Kidney (tissue), 14 donors: ENCODE data around the gene CEP104. TPM values are rescaled to one million over a fixed set of nuclear protein-coding genes. Genes with fewer than 3 reads are reported as not detected.

Experiments used
- DNase-seq, 5 donors: peaks; one replicate each; pipeline ENCODE4 v3.0.0-alpha.2; 2013 to 2020
- FAIRE-seq: peaks from 2 replicates; lab custom pipeline; 2012; peaks lifted over from hg19 to GRCh38; lab: Jason Lieb, UNC
- H3K27ac ChIP-seq, 2 donors: one replicate each; pipeline ENCODE4 v1.7.0; 2013; ENCODE audit warnings: low read depth in 2 of 2, low read length in 2 of 2, inconsistent platforms in 1 of 2
- H3K27me3 ChIP-seq: one replicate; pipeline ENCODE4 v1.7.1; 2013; ENCODE audit warnings: low read length, inconsistent platforms; ENCODE audit not compliant: control insufficient read depth, insufficient read depth
- H3K36me3 ChIP-seq, 3 donors: one replicate each; pipeline versions ENCODE4 v1.7.0 to v1.7.1; 2013; ENCODE audit warnings: low read length in 3 of 3, control low read depth in 1 of 3, inconsistent platforms in 1 of 3; ENCODE audit not compliant: insufficient read depth in 3 of 3, control insufficient read depth in 2 of 3
- H3K4me1 ChIP-seq, 3 donors: one replicate each; pipeline versions ENCODE4 v1.7.0 to v1.7.1; 2013; ENCODE audit warnings: low read length in 3 of 3, inconsistent platforms in 1 of 3, low read depth in 1 of 3; ENCODE audit not compliant: control insufficient read depth in 2 of 3, insufficient read depth in 2 of 3
- H3K4me3 ChIP-seq, 3 donors: one replicate each; pipeline versions ENCODE4 v1.7.0 to v1.8.1; 2013; ENCODE audit warnings: low read length in 3 of 3, control low read depth in 1 of 3, inconsistent platforms in 1 of 3
- H3K9ac ChIP-seq, 3 donors: one replicate each; pipeline versions ENCODE4 v1.7.0 to v1.7.1; 2013; ENCODE audit warnings: low read length in 3 of 3, control low read depth in 1 of 3, inconsistent platforms in 1 of 3
- H3K9me3 ChIP-seq, 3 donors: one replicate each; pipeline versions ENCODE4 v1.7.0 to v1.7.1; 2013; ENCODE audit warnings: low read length in 3 of 3, control low read depth in 1 of 3, inconsistent platforms in 1 of 3; ENCODE audit not compliant: control insufficient read depth in 2 of 3, insufficient read depth in 1 of 3
- CTCF ChIP-seq: IDR thresholded peaks from 3 replicates; pipeline ENCODE4 v1.5.1; 2012; ENCODE audit warnings: mild to moderate bottlenecking, moderate library complexity, borderline replicate concordance; ENCODE audit not compliant: insufficient read depth; ENCODE audit errors: extremely low read depth
- intact Hi-C: fragments of 100-400 bp; cut with DNase I; formaldehyde crosslinking; loops from one replicate; pipeline ENCODE4 v1.11.1; 2022
- polyA plus RNA-seq: library from polyadenylated mRNA; stranded (reverse); fragments of 350-450 nt; fragmentation: Illumina TruSeq; extraction: RNeasy Lipid Tissue Mini Kit (QIAGEN cat#74804); gene quantifications from one replicate; pipeline ENCODE4 v1.2.3, GENCODE V29; 2014; ENCODE audit warnings: low read depth, low replicate concordance; ENCODE audit not compliant: insufficient read depth
- total RNA-seq: library from RNA; stranded (reverse); fragmentation: NEBNext Ultra II Directional; extraction: Animal tissue kit (Norgen Biotek cat#: 25700); gene quantifications from one replicate; pipeline ENCODE4 v1.2.1, GENCODE V29; 2021
- donor health status: control.
- donor health status: control.
- donor health status: control.
- donor health status: control.
- donor health status: control.
- donor health status: DM: yes; HTN: yes; CAD: no.
- donor health status: Normal renal cell carcinoma (clear cell type).

Gene CEP104
- total and polyA plus RNA-seq, 2 donors from 2014 or later, result 11.1 to 51.2 TPM

- TF ChIP-seq CTCF, result no peak
- H3K4me3 ChIP-seq, result no peak overlapping the region
- intact Hi-C loops, result no loop called here
Measured at GRCh38 chr1:3879787-3880428, 22.9 kb upstream of the CEP104 start.

GRCh38 chr1:3879099-3879498 lies 22.1 kb upstream of the CEP104 start:
- intact Hi-C loops, result no loop called here
- no peak for TF ChIP-seq CTCF
- peaks cover 2 to 20% (median 12%) of the 10 kb centered on the region in 3 donors for H3K36me3 ChIP-seq

More at GRCh38 chr1:3879787-3880428, 22.9 kb upstream of the CEP104 start:
- Histone ChIP-seq H3K36me3 (peaks cover 3 to 20% (median 11%) of the 10 kb centered on the region in 3 donors), H3K9me3 (peaks cover 0 to 11% (median 3%) of the 10 kb centered on the region in 3 donors), H3K9ac (no peak overlapping the region), H3K4me1 (peaks cover 0 to 3% (median 0%) of the 10 kb centered on the region in 3 donors), H3K27ac (peak overlapping the region; percentile 65 to 85), H3K27me3 (no peaks in the 10 kb centered on the region)
- DNase-seq (no peak), FAIRE-seq (no peak)

GRCh38 chr1:3876716-3877115 lies 19.7 kb upstream of the CEP104 start:
- FAIRE-seq (no peak), DNase-seq (no peak)
- intact Hi-C loops, result no loop called here

More at GRCh38 chr1:3879099-3879498, 22.1 kb upstream of the CEP104 start:
- Histone ChIP-seq H3K9ac (no peak overlapping the region), H3K27me3 (no peaks in the 10 kb centered on the region), H3K4me3 (no peak overlapping the region), H3K4me1 (peaks cover 0 to 3% (median 0%) of the 10 kb centered on the region in 3 donors), H3K27ac (no peak overlapping the region), H3K9me3 (peaks cover 0 to 11% (median 3%) of the 10 kb centered on the region in 3 donors)
- no peak for DNase-seq
- no peak for FAIRE-seq

More at GRCh38 chr1:3876716-3877115, 19.7 kb upstream of the CEP104 start:
- Histone ChIP-seq H3K36me3 (peaks cover 2 to 28% (median 12%) of the 10 kb centered on the region in 3 donors), H3K9me3 (peaks cover 0 to 11% (median 3%) of the 10 kb centered on the region in 3 donors), H3K27ac (no peak overlapping the region), H3K4me3 (no peak overlapping the region), H3K27me3 (no peaks in the 10 kb centered on the region), H3K4me1 (peaks cover 0 to 3% (median 0%) of the 10 kb centered on the region in 3 donors), H3K9ac (no peak overlapping the region)
- TF ChIP-seq CTCF, result no peak
